ENCODE data around the gene SLC38A11.
"Not testable (repeated sequence)": the region's sequence is repeated elsewhere in the genome, so short reads cannot be mapped to it uniquely, and the experiment has no call there.

The SLC38A11 gene

GRCh38 chr2:164954954-164955701 is at the start of gene SLC38A11:
Gene SLC38A11, minus strand, starts transcription at chr2:164955525. Its CDS starts 278 bp downstream, at chr2:164955247.
- peak; percentile 16 for DNase-seq

GRCh38 chr2:165003443-165004130 is 48.3 kb upstream of the SLC38A11 start:
- DNase-seq = no peak

GRCh38 chr2:165002638-165003037 is 47.3 kb upstream of the SLC38A11 start:
- DNase-seq = no peak

- DNase-seq = not testable (repeated sequence)
Measured at GRCh38 chr2:164994664-164995299, 39.5 kb upstream of the SLC38A11 start.

- DNase-seq = no peak
Measured at GRCh38 chr2:164993287-164994016, 38.1 kb upstream of the SLC38A11 start.

- peak; percentile 78 for DNase-seq
Measured at GRCh38 chr2:164992818-164993217, 37.5 kb upstream of the SLC38A11 start.

- DNase-seq = not testable (repeated sequence)
Measured at GRCh38 chr2:164992093-164992454, 36.7 kb upstream of the SLC38A11 start.

- not testable (repeated sequence) for DNase-seq
Measured at GRCh38 chr2:164991361-164992092, 36.2 kb upstream of the SLC38A11 start.

- DNase-seq = not testable (repeated sequence)
Measured at GRCh38 chr2:164990953-164991352, 35.6 kb upstream of the SLC38A11 start.

- DNase-seq = not testable (repeated sequence)
Measured at GRCh38 chr2:164988805-164989204, 33.5 kb upstream of the SLC38A11 start.

- not testable (repeated sequence) for DNase-seq
Measured at GRCh38 chr2:164986027-164986426, 30.7 kb upstream of the SLC38A11 start.

GRCh38 chr2:164984428-164984827 is 29.1 kb upstream of the SLC38A11 start:
- DNase-seq = no peak

GRCh38 chr2:164981217-164981990 is 26.1 kb upstream of the SLC38A11 start:
- DNase-seq = peak; percentile 30

- DNase-seq = not testable (repeated sequence)
Measured at GRCh38 chr2:164980688-164981087, 25.4 kb upstream of the SLC38A11 start.

GRCh38 chr2:164979113-164979512 is 23.8 kb upstream of the SLC38A11 start:
- DNase-seq = no peak

- DNase-seq = not testable (repeated sequence)
Measured at GRCh38 chr2:164976875-164977470, 21.6 kb upstream of the SLC38A11 start.

GRCh38 chr2:164976301-164976700 is 21.0 kb upstream of the SLC38A11 start:
- DNase-seq = no peak

- DNase-seq = no peak
Measured at GRCh38 chr2:164975891-164976290, 20.6 kb upstream of the SLC38A11 start.

- no peak for DNase-seq
Measured at GRCh38 chr2:164974221-164974620, 18.9 kb upstream of the SLC38A11 start.

- no peak for DNase-seq
Measured at GRCh38 chr2:164972216-164972615, 16.9 kb upstream of the SLC38A11 start.

Data from DMS153 (cell line).